Measurements from ENCODE around the gene TXNDC2.

TXNDC2 gene

GRCh38 chr18:9861157-9861556 lies 24.6 kb upstream of the TXNDC2 start:
- DNase-seq = no peak

GRCh38 chr18:9861933-9862332 lies 23.8 kb upstream of the TXNDC2 start:
- no peak for DNase-seq

- DNase-seq = no peak
Observed at GRCh38 chr18:9862686-9863085, 23.1 kb upstream of the TXNDC2 start.

GRCh38 chr18:9863282-9863681 lies 22.5 kb upstream of the TXNDC2 start:
- DNase-seq = no peak

GRCh38 chr18:9865764-9866490 lies 19.8 kb upstream of the TXNDC2 start:
- no peak for DNase-seq

GRCh38 chr18:9866627-9867026 lies 19.1 kb upstream of the TXNDC2 start:
- no peak for DNase-seq

GRCh38 chr18:9867071-9867594 lies 18.6 kb upstream of the TXNDC2 start:
- DNase-seq = no peak

- DNase-seq = no peak
Observed at GRCh38 chr18:9868857-9869714, 16.7 kb upstream of the TXNDC2 start.

- no peak for DNase-seq
Observed at GRCh38 chr18:9869715-9870430, 15.9 kb upstream of the TXNDC2 start.

- DNase-seq = no peak
Observed at GRCh38 chr18:9870431-9871008, 15.3 kb upstream of the TXNDC2 start.

- no peak for DNase-seq
Observed at GRCh38 chr18:9871244-9871746, 14.5 kb upstream of the TXNDC2 start.

GRCh38 chr18:9872823-9873222 lies 12.9 kb upstream of the TXNDC2 start:
- no peak for DNase-seq

- no peak for DNase-seq
Observed at GRCh38 chr18:9874728-9875127, 11.0 kb upstream of the TXNDC2 start.

- no peak for DNase-seq
Observed at GRCh38 chr18:9876212-9876866, 9.4 kb upstream of the TXNDC2 start.

- DNase-seq = no peak
Observed at GRCh38 chr18:9876867-9877654, 8.7 kb upstream of the TXNDC2 start.

GRCh38 chr18:9877655-9878014 lies 8.1 kb upstream of the TXNDC2 start:
- DNase-seq = no peak

GRCh38 chr18:9878095-9878494 lies 7.7 kb upstream of the TXNDC2 start:
- no peak for DNase-seq

- DNase-seq = no peak
Observed at GRCh38 chr18:9878783-9879242, 7.0 kb upstream of the TXNDC2 start.

- no peak for DNase-seq
Observed at GRCh38 chr18:9884090-9884489, 1.7 kb upstream of the TXNDC2 start.

GRCh38 chr18:9884532-9885140 lies 1.1 kb upstream of the TXNDC2 start:
- no peak for DNase-seq

- DNase-seq = no peak
Observed at GRCh38 chr18:9886005-9886348, 204 bp downstream of the TXNDC2 start.

Measured in NCI-H748 treated with DMSO at 0.1 percent for 48 hours (cell line).